KG1 (cell line): ENCODE results near the gene TOR1B.
A peak's percentile ranks its signal among the peaks of the same experiment; 100 is the strongest.

Source experiments
- DNase-seq: peaks from one replicate; lab custom pipeline; 2025; lab: John Stamatoyannopoulos, UW

The TOR1B gene

DNA sequence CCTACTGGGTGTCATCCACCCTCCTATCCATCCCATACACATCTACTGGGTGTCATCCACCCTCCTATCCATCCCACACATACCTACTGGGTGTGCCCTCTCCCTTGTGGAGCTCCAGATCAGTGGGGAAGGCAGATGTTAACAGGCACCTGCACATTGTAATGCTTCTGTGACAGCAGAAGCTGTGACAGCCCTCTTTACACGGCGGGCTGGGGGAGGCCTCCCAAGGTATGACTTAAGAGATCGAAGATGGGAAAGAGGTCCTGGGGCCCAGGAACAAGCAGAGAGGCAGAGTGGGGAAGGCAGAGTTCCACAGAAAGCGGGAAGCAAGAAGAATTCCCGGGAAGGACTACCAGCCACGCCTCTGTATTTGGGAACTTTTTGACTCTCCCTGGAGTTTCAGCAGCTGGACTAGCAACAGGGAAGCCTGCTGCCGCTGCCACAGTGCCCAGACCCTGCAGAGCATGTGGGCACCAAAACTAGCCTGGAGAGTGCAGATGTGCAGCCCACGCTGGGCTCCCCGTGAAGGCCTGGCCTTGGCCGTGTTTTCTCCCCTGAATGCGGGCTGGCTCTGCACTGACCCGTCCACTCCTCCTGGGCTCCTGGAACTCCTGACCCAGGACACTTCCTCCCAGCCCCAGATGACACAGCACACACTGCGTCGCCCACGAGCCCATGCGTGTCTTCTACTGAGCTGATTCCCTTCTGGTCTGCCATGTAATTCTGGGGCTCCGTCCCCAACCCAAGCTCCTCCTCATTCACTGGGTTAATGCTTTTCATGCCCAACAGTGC is 11.6 kb downstream of the TOR1B start:
- no peak for DNase-seq

GRCh38 chr9:129815278-129815677 is 12.3 kb downstream of the TOR1B start:
- no peak for DNase-seq

- DNase-seq = no peak
Measured at GRCh38 chr9:129816501-129817435, 13.8 kb downstream of the TOR1B start.

GRCh38 chr9:129822898-129823541 is 20.0 kb downstream of the TOR1B start:
- DNase-seq = no peak

DNA sequence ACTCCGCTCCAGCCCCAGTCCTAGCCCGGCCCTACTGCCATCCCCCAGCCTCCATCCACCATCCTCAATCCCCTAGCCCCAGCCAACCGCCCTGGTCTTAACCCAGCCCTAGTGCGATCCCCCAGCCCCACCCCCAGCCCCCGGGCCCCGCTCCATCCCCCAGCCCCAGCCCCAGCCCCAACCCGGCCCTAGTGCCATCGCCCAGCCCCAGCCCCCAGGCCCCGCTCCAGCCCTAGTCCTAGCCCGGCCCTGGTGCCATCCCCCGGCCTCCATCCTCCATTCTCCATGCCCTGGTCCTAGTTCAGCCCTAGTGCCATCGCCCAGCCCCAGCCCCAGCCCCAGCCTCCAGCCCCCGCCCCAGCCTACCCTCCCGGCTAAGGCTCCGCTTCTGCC is 20.6 kb downstream of the TOR1B start:
- DNase-seq = no peak

DNA sequence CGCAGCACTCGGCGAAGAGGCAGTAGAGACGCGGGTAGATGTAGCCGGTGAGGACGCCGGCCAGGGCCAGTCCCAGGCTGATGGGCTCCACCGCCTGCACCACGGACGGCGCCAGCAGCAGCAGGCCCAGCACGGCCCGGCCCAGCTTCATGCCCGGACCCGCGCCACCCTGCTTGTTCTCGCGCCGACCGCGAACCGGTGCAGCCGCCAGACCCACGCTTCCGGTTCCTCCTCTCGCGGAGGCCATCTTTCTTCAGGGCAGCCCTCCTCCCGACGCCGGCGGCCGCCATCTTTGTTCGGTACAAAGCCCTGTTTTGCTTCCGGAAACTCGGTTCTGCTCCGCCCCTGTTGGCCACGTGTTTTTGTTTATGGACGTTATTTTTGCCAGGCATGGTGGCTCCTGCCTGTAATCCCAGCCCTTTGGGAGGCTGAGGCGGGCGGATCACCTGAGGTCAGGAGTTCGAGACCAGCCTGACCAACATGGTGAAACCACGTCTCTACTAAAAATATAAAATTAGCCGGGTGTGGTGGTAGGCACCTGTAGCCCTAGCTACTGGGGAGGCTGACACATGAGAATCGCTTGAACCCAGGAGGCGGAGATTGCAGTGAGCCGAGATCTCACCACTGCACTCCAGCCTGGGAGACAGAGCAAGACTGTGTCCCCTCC is 21.1 kb downstream of the TOR1B start, which contains the start of gene TOR1A:
Gene TOR1A (minus strand): TSS at position 202 of the 667 bp plus-strand sequence. CDS start 51 bp downstream, at position 151.
- DNase-seq = peak; percentile 88

DNA sequence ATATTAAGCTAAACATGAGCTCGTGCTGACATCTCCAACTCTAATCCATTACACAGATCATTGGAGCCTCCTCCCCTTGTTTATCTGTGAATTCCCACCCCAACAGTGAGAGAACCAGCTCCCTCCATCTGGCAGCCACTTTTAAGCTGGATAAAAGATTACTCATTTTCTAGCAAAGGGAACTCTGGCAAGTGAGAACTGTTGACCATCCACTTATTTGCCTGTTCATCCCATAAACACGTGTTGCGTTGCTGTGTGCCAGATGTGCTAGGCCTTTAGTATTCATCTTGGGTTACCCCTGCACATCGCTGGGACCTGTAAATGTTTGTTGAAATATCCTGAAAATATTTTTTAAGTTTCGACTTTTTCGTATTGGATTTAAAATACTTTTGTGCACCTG is 23.4 kb downstream of the TOR1B start:
- DNase-seq = no peak

GRCh38 chr9:129826759-129827158 is 23.8 kb downstream of the TOR1B start:
- no peak for DNase-seq

DNA sequence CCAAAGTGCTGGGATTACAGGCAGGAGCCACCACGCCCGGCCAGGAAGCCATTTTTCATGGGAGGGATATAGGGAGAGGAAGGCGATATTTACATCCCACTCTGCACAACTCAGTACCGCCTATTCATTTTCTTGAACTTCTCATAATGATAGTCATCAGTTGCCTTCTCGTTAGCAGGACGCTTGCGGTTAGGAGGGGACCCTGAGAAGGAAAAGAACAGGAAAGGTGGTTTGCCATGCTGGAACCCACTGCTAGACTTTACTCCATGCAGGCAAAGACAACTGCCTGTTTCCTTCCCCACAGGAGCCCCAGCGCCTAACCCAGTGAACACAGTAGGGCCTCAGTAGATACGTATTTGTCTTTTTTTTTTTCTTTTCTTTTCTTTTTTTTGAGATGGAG is 25.1 kb downstream of the TOR1B start:
- no peak for DNase-seq

GRCh38 chr9:129828969-129829368 is 26.0 kb downstream of the TOR1B start:
- no peak for DNase-seq

- no peak for DNase-seq
Measured at GRCh38 chr9:129832982-129833381, 30.0 kb downstream of the TOR1B start.

DNA sequence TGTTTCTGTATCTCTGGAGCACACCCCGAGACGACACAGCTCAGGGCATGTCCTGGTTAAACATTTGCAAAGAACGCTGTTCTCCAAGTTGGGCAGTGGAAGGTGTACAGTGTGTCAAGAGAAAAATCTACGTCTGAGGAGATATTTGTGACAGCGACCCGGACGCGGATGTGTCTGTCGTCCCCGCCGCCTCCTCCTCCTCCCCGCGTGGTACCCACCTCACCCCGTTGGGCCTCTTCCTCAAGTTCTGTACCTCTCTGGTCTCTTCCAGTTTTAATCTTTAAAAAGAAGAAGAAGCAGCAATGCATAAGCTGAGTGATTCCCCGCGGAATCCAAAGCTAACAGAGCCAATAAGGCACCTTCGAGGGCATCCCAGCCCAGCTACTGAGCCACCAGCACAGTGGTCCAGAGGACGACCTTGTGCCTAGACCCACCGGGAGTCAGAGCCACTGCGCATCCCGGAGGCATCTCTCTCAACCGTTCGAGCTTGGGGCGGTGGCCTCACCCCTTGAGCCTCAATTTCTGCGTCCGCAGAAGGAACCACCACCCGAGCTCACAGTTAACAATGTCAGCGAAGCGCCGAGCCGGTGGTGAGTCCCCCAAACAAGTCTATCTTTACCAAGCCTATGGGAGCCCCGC is 31.6 kb downstream of the TOR1B start:
- DNase-seq = no peak

DNA sequence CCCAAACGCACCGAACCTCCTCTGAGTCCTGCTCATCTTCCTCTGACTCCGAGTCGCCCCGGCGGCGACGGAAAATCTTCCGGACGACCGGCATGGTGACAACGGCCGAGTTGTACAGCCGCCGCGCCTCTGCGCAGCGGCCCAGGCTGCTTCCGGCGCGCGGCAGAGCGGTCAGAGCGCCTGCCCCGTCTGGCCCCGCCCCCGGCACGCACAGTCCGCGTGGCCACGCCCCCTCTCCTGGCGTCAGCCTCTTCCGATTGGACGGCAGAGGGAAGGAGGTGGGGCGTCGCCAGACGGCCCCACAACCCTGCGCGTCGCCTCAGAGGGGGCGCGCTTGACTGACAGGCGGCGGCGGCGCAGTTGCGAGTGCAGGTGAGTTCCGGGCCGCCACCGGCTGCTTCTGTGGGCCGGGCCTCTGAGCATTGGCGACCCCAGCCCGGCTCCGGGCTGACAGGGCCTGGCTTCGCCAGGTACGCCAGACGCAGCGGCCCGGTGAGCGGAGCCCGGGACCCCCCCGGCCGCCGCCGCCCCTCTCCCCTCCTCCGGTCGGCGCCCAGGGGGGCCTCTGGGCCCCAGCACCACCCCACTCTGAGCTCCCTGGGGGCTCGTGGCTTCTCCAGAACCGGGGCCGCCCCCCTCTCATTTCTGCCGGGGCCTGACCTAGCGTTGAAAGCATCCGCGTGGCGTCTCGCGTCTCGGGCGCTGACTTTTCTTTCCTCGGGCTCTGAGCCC is 32.3 kb downstream of the TOR1B start, which contains the start of the genes C9orf78 and USP20:
Gene C9orf78 (minus strand): TSS at position 148 of the 732 bp plus-strand sequence. CDS start 54 bp downstream, at position 94.
Gene USP20 (plus strand): TSS at position 331 of the 732 bp plus-strand sequence. CDS start 17,098 bp downstream, outside the sequence.
- peak; percentile 95 for DNase-seq

- DNase-seq = no peak
Measured at GRCh38 chr9:129835860-129836223, 32.9 kb downstream of the TOR1B start.

- DNase-seq = no peak
Measured at GRCh38 chr9:129836311-129837007, 33.5 kb downstream of the TOR1B start.

DNA sequence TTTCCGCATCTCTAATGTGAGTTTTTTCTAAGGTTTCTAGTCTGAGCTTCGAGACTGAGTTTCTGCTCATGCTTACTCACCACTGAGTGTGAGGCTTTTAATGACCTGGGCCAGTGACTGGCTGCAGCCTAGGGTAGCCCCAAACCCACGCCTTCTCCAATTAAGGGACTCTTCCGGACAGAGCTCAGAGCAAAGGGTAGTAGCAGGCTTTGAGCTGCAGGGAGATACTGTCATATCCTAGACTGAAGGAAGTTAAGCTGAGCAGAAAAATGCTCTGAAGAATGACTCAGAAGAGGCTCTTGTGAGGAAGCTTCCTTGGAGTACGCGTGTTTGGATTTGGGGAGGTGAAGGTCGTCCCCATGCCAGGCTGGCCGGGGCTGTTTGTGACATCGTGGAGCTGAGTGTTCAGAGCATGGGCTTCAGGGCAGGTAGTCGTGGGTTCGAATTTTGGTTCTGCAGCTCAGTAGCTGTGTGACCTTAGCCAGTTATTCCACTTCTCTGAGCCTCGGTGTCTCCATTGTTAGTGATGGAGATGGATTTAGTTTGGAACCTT is 35.8 kb downstream of the TOR1B start:
- DNase-seq = no peak

DNA sequence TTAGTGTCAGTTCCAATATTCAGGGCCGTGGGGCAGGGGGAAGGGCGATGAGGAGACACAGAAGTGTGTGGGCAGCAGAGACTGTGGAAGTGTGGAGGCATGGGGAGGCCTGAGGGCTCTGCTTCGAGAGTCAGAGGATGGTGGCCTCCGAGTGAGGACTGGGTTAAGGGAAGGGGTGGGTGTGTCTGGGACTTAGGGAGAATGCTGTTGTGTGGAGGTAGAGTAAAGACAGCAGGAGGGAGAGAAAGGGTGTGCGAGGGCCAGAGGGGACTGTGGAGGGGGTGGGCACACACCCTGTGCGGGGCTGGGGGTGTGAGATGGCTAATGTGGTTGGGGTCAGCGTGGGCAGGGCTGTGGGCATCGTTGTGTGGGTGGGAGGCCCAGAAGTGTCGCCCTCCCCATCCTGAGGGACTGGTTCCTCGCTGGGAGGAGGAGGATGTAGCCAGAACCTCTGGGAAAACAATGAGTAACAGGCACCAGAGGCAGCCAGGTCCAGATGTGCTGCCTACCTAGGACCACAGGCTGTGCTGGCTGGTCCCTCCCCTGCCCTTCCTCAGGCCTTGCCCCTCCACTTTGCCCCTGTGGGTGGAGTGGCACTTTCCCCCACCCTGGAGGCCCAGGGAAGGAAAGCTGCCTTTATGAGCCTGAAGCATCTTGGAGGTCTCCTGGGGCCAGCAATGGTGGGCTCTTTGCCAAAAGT is 36.5 kb downstream of the TOR1B start:
- DNase-seq = no peak

DNA sequence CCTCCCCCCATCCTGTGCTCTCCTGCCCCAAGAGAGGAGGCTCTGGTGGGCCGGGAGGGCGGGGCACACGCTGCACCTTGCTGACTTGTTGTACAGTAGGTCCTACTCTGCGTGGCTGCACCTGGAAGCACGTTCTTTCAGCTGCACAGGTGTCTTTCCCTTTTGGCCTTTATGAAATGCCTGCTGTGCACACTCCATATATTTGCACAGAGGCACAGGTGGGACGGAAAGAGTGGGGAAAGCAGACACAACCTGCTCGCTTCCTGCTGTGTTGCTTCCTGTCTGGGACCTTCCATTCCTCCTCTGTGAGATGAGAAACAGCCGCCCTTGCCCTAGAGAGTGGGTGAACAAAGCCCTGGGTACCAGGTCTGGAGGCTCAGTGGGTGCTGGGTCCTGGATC is 37.0 kb downstream of the TOR1B start:
- no peak for DNase-seq

GRCh38 chr9:129841071-129841470 is 38.1 kb downstream of the TOR1B start:
- no peak for DNase-seq
